GM23338 (cell line): ENCODE data around the gene SLC7A5.

Experiments used
- CREB1 ChIP-seq: fragments of 250-450 bp; sonication (Bioruptor Pico); IDR thresholded peaks from 2 replicates; pipeline ENCODE4 v1.5.0; 2020; ENCODE audit warnings: low read depth, mild to moderate bottlenecking, moderate library complexity
- EZH2 ChIP-seq: fragments of 200-600 bp; sonication (generic); IDR thresholded peaks from one replicate; pipeline ENCODE4 v1.8.0; 2017; ENCODE audit warnings: antibody characterized with exemption, mild to moderate bottlenecking, low read depth; ENCODE audit not compliant: unreplicated experiment
- EZH2phosphoT487 ChIP-seq: fragments of 200-600 bp; sonication (generic); IDR thresholded peaks from one replicate; pipeline ENCODE4 v1.8.1; 2018; ENCODE audit warnings: antibody characterized with exemption; ENCODE audit not compliant: unreplicated experiment
- JUNB ChIP-seq: IDR thresholded peaks from one replicate; pipeline ENCODE4 v1.6.1; 2016; ENCODE audit warnings: antibody characterized with exemption; ENCODE audit not compliant: unreplicated experiment
- NANOG ChIP-seq: IDR thresholded peaks from 2 replicates; pipeline ENCODE4 v1.6.1; 2016; ENCODE audit warnings: antibody characterized with exemption, borderline replicate concordance
- POLR2AphosphoS5 ChIP-seq: IDR thresholded peaks from 2 replicates; pipeline ENCODE4 v1.6.1; 2016; ENCODE audit warnings: antibody characterized with exemption, low read depth
- STAT1 ChIP-seq: IDR thresholded peaks from one replicate; pipeline ENCODE4 v1.6.1; 2016; ENCODE audit warnings: antibody characterized with exemption; ENCODE audit not compliant: unreplicated experiment
- ZNF114 ChIP-seq: fragments of 250-450 bp; sonication (Bioruptor Pico); IDR thresholded peaks from 2 replicates; pipeline ENCODE4 v1.5.0; 2020; ENCODE audit warnings: mild to moderate bottlenecking, moderate library complexity
- ZNF331 ChIP-seq: fragments of 250-450 bp; sonication (Bioruptor Pico); IDR thresholded peaks from 2 replicates; pipeline ENCODE4 v1.5.0; 2020; ENCODE audit warnings: low read depth, mild to moderate bottlenecking, moderate library complexity
- TF ChIP-seq, protein P1 (sequence below), 2 experiments: fragments of 200-600 bp in 1 of 2; sonication (generic) in 1 of 2; conservative IDR thresholded peaks; 2 replicates each; pipeline versions ENCODE4 v1.5.1 to v1.6.1; 2016 to 2017; ENCODE audit warnings: antibody characterized with exemption in 2 of 2, low read depth in 2 of 2, mild to moderate bottlenecking in 2 of 2, moderate library complexity in 1 of 2
- TF ChIP-seq, protein P2 (sequence below): IDR thresholded peaks from one replicate; pipeline ENCODE4 v1.6.1; 2018; ENCODE audit warnings: antibody characterized with exemption; ENCODE audit not compliant: unreplicated experiment
- TF ChIP-seq, protein P3 (sequence below): IDR thresholded peaks from 2 replicates; pipeline ENCODE4 v1.6.1; 2016; ENCODE audit warnings: antibody characterized with exemption
- TF ChIP-seq, protein P4 (sequence below): fragments of 250-450 bp; sonication (Bioruptor Pico); IDR thresholded peaks from 2 replicates; pipeline ENCODE4 v1.5.0; 2020; ENCODE audit warnings: mild to moderate bottlenecking, moderate library complexity

DNA sequence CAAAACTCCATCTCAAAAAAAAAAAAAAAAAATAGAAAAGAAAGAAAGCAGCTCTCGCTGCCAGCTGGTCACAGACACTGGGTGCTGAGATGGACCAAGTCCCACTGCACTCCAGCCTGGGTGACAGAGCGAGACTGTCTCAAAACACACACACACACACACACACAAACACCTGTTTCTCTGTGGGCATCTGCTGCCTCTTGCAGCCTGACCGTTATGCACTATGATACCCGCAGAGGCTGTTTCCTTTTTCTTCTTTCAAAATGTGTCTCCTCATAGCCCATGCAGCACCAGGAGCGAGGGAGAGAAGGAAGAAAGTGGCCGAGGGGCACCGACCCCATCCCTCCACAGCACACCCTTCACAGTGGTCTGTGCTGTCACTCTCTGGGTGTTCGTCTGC, 66.6 kb downstream of the SLC7A5 start:
- TF ChIP-seq, protein P1, sequence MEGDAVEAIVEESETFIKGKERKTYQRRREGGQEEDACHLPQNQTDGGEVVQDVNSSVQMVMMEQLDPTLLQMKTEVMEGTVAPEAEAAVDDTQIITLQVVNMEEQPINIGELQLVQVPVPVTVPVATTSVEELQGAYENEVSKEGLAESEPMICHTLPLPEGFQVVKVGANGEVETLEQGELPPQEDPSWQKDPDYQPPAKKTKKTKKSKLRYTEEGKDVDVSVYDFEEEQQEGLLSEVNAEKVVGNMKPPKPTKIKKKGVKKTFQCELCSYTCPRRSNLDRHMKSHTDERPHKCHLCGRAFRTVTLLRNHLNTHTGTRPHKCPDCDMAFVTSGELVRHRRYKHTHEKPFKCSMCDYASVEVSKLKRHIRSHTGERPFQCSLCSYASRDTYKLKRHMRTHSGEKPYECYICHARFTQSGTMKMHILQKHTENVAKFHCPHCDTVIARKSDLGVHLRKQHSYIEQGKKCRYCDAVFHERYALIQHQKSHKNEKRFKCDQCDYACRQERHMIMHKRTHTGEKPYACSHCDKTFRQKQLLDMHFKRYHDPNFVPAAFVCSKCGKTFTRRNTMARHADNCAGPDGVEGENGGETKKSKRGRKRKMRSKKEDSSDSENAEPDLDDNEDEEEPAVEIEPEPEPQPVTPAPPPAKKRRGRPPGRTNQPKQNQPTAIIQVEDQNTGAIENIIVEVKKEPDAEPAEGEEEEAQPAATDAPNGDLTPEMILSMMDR (conservative IDR thresholded peaks at IDR 0.05; ENCODE audit: low read depth in 2 of 2), result no peak
- TF ChIP-seq EZH2 (no peak), ZNF114 (CRISPR knock-in tag) (no peak), EZH2phosphoT487 (no peak), JUNB (no peak), POLR2AphosphoS5 (no peak), NANOG (no peak), CREB1 (no peak), ZNF331 (CRISPR knock-in tag) (no peak), STAT1 (no peak)
- TF ChIP-seq, protein P2, sequence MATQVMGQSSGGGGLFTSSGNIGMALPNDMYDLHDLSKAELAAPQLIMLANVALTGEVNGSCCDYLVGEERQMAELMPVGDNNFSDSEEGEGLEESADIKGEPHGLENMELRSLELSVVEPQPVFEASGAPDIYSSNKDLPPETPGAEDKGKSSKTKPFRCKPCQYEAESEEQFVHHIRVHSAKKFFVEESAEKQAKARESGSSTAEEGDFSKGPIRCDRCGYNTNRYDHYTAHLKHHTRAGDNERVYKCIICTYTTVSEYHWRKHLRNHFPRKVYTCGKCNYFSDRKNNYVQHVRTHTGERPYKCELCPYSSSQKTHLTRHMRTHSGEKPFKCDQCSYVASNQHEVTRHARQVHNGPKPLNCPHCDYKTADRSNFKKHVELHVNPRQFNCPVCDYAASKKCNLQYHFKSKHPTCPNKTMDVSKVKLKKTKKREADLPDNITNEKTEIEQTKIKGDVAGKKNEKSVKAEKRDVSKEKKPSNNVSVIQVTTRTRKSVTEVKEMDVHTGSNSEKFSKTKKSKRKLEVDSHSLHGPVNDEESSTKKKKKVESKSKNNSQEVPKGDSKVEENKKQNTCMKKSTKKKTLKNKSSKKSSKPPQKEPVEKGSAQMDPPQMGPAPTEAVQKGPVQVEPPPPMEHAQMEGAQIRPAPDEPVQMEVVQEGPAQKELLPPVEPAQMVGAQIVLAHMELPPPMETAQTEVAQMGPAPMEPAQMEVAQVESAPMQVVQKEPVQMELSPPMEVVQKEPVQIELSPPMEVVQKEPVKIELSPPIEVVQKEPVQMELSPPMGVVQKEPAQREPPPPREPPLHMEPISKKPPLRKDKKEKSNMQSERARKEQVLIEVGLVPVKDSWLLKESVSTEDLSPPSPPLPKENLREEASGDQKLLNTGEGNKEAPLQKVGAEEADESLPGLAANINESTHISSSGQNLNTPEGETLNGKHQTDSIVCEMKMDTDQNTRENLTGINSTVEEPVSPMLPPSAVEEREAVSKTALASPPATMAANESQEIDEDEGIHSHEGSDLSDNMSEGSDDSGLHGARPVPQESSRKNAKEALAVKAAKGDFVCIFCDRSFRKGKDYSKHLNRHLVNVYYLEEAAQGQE, result no peak
- TF ChIP-seq, protein P3, sequence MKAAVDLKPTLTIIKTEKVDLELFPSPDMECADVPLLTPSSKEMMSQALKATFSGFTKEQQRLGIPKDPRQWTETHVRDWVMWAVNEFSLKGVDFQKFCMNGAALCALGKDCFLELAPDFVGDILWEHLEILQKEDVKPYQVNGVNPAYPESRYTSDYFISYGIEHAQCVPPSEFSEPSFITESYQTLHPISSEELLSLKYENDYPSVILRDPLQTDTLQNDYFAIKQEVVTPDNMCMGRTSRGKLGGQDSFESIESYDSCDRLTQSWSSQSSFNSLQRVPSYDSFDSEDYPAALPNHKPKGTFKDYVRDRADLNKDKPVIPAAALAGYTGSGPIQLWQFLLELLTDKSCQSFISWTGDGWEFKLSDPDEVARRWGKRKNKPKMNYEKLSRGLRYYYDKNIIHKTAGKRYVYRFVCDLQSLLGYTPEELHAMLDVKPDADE, result no peak
- TF ChIP-seq, protein P4, sequence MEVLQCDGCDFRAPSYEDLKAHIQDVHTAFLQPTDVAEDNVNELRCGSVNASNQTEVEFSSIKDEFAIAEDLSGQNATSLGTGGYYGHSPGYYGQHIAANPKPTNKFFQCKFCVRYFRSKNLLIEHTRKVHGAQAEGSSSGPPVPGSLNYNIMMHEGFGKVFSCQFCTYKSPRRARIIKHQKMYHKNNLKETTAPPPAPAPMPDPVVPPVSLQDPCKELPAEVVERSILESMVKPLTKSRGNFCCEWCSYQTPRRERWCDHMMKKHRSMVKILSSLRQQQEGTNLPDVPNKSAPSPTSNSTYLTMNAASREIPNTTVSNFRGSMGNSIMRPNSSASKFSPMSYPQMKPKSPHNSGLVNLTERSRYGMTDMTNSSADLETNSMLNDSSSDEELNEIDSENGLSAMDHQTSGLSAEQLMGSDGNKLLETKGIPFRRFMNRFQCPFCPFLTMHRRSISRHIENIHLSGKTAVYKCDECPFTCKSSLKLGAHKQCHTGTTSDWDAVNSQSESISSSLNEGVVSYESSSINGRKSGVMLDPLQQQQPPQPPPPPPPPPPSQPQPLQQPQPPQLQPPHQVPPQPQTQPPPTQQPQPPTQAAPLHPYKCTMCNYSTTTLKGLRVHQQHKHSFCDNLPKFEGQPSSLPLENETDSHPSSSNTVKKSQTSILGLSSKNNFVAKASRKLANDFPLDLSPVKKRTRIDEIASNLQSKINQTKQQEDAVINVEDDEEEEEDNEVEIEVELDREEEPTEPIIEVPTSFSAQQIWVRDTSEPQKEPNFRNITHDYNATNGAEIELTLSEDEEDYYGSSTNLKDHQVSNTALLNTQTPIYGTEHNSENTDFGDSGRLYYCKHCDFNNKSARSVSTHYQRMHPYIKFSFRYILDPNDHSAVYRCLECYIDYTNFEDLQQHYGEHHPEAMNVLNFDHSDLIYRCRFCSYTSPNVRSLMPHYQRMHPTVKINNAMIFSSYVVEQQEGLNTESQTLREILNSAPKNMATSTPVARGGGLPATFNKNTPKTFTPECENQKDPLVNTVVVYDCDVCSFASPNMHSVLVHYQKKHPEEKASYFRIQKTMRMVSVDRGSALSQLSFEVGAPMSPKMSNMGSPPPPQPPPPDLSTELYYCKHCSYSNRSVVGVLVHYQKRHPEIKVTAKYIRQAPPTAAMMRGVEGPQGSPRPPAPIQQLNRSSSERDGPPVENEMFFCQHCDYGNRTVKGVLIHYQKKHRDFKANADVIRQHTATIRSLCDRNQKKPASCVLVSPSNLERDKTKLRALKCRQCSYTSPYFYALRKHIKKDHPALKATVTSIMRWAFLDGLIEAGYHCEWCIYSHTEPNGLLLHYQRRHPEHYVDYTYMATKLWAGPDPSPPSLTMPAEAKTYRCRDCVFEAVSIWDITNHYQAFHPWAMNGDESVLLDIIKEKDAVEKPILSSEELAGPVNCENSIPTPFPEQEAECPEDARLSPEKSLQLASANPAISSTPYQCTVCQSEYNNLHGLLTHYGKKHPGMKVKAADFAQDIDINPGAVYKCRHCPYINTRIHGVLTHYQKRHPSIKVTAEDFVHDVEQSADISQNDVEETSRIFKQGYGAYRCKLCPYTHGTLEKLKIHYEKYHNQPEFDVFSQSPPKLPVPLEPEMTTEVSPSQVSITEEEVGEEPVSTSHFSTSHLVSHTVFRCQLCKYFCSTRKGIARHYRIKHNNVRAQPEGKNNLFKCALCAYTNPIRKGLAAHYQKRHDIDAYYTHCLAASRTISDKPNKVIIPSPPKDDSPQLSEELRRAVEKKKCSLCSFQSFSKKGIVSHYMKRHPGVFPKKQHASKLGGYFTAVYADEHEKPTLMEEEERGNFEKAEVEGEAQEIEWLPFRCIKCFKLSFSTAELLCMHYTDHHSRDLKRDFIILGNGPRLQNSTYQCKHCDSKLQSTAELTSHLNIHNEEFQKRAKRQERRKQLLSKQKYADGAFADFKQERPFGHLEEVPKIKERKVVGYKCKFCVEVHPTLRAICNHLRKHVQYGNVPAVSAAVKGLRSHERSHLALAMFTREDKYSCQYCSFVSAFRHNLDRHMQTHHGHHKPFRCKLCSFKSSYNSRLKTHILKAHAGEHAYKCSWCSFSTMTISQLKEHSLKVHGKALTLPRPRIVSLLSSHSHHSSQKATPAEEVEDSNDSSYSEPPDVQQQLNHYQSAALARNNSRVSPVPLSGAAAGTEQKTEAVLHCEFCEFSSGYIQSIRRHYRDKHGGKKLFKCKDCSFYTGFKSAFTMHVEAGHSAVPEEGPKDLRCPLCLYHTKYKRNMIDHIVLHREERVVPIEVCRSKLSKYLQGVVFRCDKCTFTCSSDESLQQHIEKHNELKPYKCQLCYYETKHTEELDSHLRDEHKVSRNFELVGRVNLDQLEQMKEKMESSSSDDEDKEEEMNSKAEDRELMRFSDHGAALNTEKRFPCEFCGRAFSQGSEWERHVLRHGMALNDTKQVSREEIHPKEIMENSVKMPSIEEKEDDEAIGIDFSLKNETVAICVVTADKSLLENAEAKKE (CRISPR knock-in tag), result no peak
